ENCODE data around the gene TLR5. TPM values are rescaled to one million over a fixed set of nuclear protein-coding genes. Genes with fewer than 3 reads are reported as not detected.

Gene TLR5
- total and polyA plus RNA-seq, 11 donors: 0.25 to 9.0 (median 1.7) TPM

DNA sequence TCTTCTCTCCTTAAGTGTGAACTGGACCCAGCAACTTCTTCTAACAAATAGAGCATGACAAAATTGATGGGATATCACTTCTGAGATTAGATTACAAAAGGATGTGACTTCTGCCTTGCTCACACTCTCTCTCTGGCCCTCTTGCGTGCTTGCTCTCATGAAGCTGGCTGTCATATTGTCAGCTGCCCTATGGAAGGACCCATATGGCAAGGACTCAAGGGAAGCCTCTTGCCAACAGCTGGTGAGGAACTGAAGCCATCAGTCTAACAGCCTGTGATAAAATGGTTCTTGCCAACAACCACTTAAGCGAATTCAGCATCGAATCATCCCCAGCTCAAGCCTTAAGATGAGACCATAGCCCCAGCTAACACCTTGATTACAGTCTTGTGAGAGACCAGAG lies 4.8 kb upstream of the TLR5 start:
- TF ChIP-seq, protein P1, sequence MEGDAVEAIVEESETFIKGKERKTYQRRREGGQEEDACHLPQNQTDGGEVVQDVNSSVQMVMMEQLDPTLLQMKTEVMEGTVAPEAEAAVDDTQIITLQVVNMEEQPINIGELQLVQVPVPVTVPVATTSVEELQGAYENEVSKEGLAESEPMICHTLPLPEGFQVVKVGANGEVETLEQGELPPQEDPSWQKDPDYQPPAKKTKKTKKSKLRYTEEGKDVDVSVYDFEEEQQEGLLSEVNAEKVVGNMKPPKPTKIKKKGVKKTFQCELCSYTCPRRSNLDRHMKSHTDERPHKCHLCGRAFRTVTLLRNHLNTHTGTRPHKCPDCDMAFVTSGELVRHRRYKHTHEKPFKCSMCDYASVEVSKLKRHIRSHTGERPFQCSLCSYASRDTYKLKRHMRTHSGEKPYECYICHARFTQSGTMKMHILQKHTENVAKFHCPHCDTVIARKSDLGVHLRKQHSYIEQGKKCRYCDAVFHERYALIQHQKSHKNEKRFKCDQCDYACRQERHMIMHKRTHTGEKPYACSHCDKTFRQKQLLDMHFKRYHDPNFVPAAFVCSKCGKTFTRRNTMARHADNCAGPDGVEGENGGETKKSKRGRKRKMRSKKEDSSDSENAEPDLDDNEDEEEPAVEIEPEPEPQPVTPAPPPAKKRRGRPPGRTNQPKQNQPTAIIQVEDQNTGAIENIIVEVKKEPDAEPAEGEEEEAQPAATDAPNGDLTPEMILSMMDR (IDR thresholded peaks at IDR 0.05): no peak
- no peak for TF ChIP-seq POLR2A (IDR thresholded peaks at IDR 0.05)

DNA sequence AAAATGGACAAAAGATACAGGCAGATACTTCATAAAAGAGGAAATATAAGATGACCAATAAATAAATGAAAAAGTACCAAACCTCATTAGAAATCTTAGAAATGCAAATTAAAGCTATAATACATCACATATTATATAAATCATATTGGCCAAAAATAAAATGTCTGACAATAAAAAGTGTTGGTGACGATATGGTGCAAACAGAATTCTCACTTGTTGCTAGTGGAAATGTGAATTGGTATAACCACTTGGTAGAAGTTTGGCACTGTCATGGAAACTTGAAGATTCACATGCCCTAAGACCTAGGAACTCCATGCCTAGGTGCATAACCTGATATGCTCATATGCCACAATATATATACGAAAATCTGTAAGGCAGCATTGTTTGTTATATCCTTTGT lies 4.4 kb upstream of the TLR5 start:
- ATAC-seq: no peak
- intact Hi-C loops (cut with DNase I): loop anchor here in 1 of 10 donors (10.0 kb wide), 1 partner anchor 197 kb away; no protein-coding TSS in a partner anchor
- DNase-seq: no peak
- Histone ChIP-seq H3K4me1 (peaks cover 0 to 23% (median 11%) of the 10 kb centered on the region in 12 donors), H3K36me3 (no peaks in the 10 kb centered on the region), H3K4me3 (no peak overlapping the region), H3K27me3 (no peaks in the 10 kb centered on the region), H3K27ac (no peak overlapping the region), H3K9me3 (peaks cover 0 to 13% (median 0%) of the 10 kb centered on the region in 12 donors)
- WGBS, 4 donors: 94 to 98% (median 96%) methylated on average over 2 of the region's 2 CpGs
- TF ChIP-seq, protein P1 (IDR thresholded peaks at IDR 0.05): no peak
- TF ChIP-seq POLR2A (IDR thresholded peaks at IDR 0.05): no peak

More for the DNA sequence above, 4.8 kb upstream of the TLR5 start:
- 72 to 94% (median 91%) methylated on average over 3 of the region's 3 CpGs for WGBS, 4 donors
- intact Hi-C loops (cut with DNase I): loop anchor here in 1 of 10 donors (10.0 kb wide), 1 partner anchor 197 kb away; no protein-coding TSS in a partner anchor
- H3K27me3 ChIP-seq: no peaks in the 10 kb centered on the region
- DNase-seq (no peak), ATAC-seq (no peak)
- peaks cover 0 to 23% (median 10%) of the 10 kb centered on the region in 12 donors for H3K4me1 ChIP-seq
- no peak overlapping the region for H3K4me3 ChIP-seq
- peaks cover 0 to 13% (median 0%) of the 10 kb centered on the region in 12 donors for H3K9me3 ChIP-seq
- no peak overlapping the region for H3K27ac ChIP-seq
- H3K36me3 ChIP-seq: no peaks in the 10 kb centered on the region

DNA sequence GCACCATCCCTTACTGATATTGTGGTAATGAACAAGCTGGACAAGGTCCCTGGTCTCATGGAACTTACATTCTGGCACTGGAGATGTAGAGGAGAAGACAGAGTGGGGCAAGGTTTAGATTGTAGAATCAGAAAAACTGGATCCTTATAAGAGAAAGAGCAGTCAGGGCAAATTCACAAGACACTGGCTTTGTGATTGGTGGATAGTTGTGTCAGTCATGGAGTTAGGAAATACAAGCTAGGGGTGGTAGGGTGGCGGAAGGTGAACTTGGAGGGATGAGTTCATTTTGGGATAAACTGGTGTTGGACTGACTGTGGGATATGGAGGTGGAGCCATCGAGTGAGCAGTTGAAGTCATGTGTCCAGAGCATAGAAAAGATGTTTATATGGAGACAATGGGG lies 3.7 kb upstream of the TLR5 start:
- intact Hi-C loops (cut with DNase I): loop anchor here in 1 of 10 donors (10.0 kb wide), 1 partner anchor 198 kb away; no protein-coding TSS in a partner anchor
- 91 to 95% (median 93%) methylated on average over 2 of the region's 2 CpGs for WGBS, 4 donors

DNA sequence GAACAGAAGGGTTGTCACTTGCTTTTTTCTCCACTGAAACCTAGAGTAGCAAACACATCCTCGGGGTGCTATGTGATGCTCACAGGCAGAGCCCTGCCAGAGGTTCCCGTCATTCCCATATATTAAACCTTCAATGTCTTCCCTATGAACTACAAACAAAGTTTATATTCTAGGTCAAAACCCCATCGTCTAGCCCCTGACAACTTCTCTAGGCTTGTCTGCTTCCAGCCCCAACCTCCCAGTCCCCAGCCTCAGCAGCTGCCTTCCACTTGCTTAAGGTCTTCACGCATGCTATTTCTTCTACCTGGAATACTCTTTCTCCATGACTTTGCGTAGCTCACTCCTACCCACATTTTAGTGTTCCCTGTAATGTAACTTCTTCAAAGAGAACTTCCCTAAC lies 1.9 kb upstream of the TLR5 start:
- intact Hi-C loops (cut with DNase I): loop anchor here in 2 of 10 donors (5.0 to 10.0 kb wide), 2 partner anchors 200 to 217 kb away; partner anchors contain the start of gene SUSD4 (in 1 of the 2)
- DNase-seq: no peak
- TF ChIP-seq, protein P1 (IDR thresholded peaks at IDR 0.05): no peak
- WGBS, 4 donors: 85 to 92% (median 88%) methylated on average over 5 of the region's 5 CpGs
- Histone ChIP-seq H3K9me3 (peaks cover 0 to 13% (median 0%) of the 10 kb centered on the region in 12 donors), H3K4me3 (no peak overlapping the region), H3K4me1 (peaks cover 0 to 42% (median 14%) of the 10 kb centered on the region in 12 donors), H3K27me3 (no peaks in the 10 kb centered on the region), H3K27ac (no peak overlapping the region), H3K36me3 (no peaks in the 10 kb centered on the region)
- no peak for ATAC-seq

More for the DNA sequence above, 3.7 kb upstream of the TLR5 start:
- DNase-seq (no peak), ATAC-seq (no peak)
- Histone ChIP-seq H3K36me3 (no peaks in the 10 kb centered on the region), H3K27ac (no peak overlapping the region), H3K4me3 (no peak overlapping the region), H3K27me3 (no peaks in the 10 kb centered on the region), H3K4me1 (peaks cover 0 to 29% (median 12%) of the 10 kb centered on the region in 12 donors), H3K9me3 (peaks cover 0 to 13% (median 0%) of the 10 kb centered on the region in 12 donors)
- no peak for TF ChIP-seq POLR2A (IDR thresholded peaks at IDR 0.05)
- TF ChIP-seq, protein P1 (IDR thresholded peaks at IDR 0.05): no peak

All from heart left ventricle (tissue), 16 donors.